IPS-20b (cell line): Measurements from ENCODE around the gene VDR.

Experiments used
- H3K27ac ChIP-seq: one replicate; pipeline ENCODE4 v1.5.1; 2013; ENCODE audit warnings: low read length
- H3K27me3 ChIP-seq: 2 replicates; pipeline ENCODE4 v1.6.1; 2013; ENCODE audit warnings: mild to moderate bottlenecking, low read length, inconsistent platforms; ENCODE audit not compliant: insufficient read depth
- H3K36me3 ChIP-seq: 2 replicates; pipeline ENCODE4 v1.6.1; 2013; ENCODE audit warnings: low read depth, mild to moderate bottlenecking, inconsistent platforms, low read length, moderate library complexity; ENCODE audit not compliant: insufficient read depth
- H3K4me1 ChIP-seq: 2 replicates; pipeline ENCODE4 v1.6.1; 2013; ENCODE audit warnings: mild to moderate bottlenecking, control low read depth, inconsistent platforms, low read length, moderate library complexity; ENCODE audit not compliant: insufficient read depth
- H3K4me3 ChIP-seq: 2 replicates; pipeline ENCODE4 v1.5.1; 2013; ENCODE audit warnings: mild to moderate bottlenecking, low read length, inconsistent platforms
- H3K9ac ChIP-seq: 2 replicates; pipeline ENCODE4 v1.6.1; 2013; ENCODE audit warnings: low read depth, mild to moderate bottlenecking, inconsistent platforms, low read length, moderate library complexity
- H3K9me3 ChIP-seq: 2 replicates; pipeline ENCODE4 v1.6.1; 2013; ENCODE audit warnings: mild to moderate bottlenecking, low read depth, low read length, inconsistent platforms; ENCODE audit not compliant: insufficient read depth

The VDR gene

GRCh38 chr12:47904713-47905709 is at the start of gene VDR:
Gene VDR, minus strand, starts transcription at chr12:47904994. Its CDS starts 25,881 bp downstream, at chr12:47879113.
- Histone ChIP-seq H3K27me3 (peaks cover 90% of the 10 kb centered on the region), H3K9me3 (no peaks in the 10 kb centered on the region), H3K4me3 (peak within 1 kb of the TSS; percentile 82), H3K27ac (no peak within 1 kb of the TSS), H3K36me3 (no peaks in the 10 kb centered on the region), H3K4me1 (no peaks in the 10 kb centered on the region; the same call in 1 of the 2 replicates), H3K9ac (peak within 1 kb of the TSS; percentile 82; the same call in 1 of the 2 replicates)

DNA sequence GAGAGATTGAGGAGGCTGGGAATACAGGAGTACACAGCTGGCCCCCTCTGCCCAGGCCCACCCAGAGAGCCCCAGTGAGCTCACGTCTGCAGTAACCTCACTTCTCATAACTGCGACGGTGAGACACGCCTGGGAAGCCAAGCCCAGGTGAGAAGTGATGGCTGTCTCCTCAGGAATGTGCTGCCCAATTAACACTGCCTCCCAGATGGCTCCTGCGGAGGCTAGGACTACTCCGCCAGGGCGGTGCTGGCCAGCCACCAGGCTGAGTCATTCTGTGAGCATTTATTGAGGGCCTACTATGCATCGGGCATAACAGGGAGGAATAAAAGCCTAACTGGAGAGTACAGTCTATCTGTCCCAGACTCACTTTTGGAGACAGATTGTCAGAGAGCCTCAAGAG is 49.3 kb upstream of the VDR start:
- Histone ChIP-seq H3K27ac (no peak overlapping the region), H3K4me3 (no peak overlapping the region), H3K27me3 (peaks cover 6% of the 10 kb centered on the region; the same call in 1 of the 2 replicates), H3K9ac (no peak overlapping the region), H3K9me3 (peaks cover 18% of the 10 kb centered on the region), H3K4me1 (no peaks in the 10 kb centered on the region), H3K36me3 (no peaks in the 10 kb centered on the region)

DNA sequence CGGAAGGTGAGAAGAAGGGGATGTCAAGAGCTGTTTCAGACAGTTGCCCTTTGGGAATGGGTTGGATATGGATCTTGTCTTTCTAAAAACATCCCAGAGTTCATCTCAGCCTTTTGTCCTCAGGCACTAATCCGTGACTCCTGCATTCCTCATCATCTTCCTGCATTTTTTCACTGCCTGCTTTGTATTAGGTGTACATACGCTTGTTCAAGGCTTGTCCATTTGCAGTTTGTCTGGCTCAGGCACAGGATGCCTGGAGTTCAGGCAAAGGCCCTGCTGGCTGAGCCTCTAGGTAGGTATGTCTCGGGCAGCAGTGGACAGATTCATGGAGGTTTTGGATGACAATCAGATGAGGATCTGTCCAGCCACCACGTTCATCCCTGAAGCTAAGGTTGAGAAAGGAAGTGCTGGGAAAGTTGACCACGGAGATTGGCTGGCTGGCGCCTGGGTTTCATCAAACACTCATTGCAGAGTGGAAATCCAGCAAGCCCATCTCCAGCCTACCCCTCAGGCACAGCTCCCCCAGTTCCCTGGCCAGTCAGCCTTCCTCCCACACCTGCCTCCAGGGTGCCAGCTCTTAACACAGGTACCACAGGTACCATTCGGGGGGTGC is 46.2 kb upstream of the VDR start:
- Histone ChIP-seq H3K27me3 (peaks cover 6% of the 10 kb centered on the region; the same call in 1 of the 2 replicates), H3K9me3 (no peaks in the 10 kb centered on the region), H3K27ac (no peak overlapping the region), H3K36me3 (no peaks in the 10 kb centered on the region), H3K9ac (no peak overlapping the region), H3K4me3 (no peak overlapping the region), H3K4me1 (no peaks in the 10 kb centered on the region)

- H3K9me3 ChIP-seq, result no peaks in the 10 kb centered on the region
- H3K4me3 ChIP-seq, result no peak overlapping the region
- H3K36me3 ChIP-seq, result no peaks in the 10 kb centered on the region
- no peak overlapping the region for H3K9ac ChIP-seq
- H3K4me1 ChIP-seq, result no peaks in the 10 kb centered on the region
- H3K27me3 ChIP-seq, result peaks cover 6% of the 10 kb centered on the region; the same call in 1 of the 2 replicates
- H3K27ac ChIP-seq, result no peak overlapping the region
Observed at GRCh38 chr12:47949441-47950341, 44.9 kb upstream of the VDR start.

GRCh38 chr12:47947341-47947740 is 42.5 kb upstream of the VDR start:
- H3K36me3 ChIP-seq, result no peaks in the 10 kb centered on the region
- H3K27ac ChIP-seq, result no peak overlapping the region
- no peaks in the 10 kb centered on the region; the same call in 1 of the 2 replicates for H3K27me3 ChIP-seq
- H3K4me3 ChIP-seq, result no peak overlapping the region
- H3K9me3 ChIP-seq, result no peaks in the 10 kb centered on the region
- H3K4me1 ChIP-seq, result no peaks in the 10 kb centered on the region
- H3K9ac ChIP-seq, result no peak overlapping the region

GRCh38 chr12:47946413-47947323 is 41.9 kb upstream of the VDR start:
- Histone ChIP-seq H3K4me1 (no peaks in the 10 kb centered on the region; the same call in 1 of the 2 replicates), H3K27me3 (peaks cover 5% of the 10 kb centered on the region), H3K9ac (no peak overlapping the region), H3K27ac (no peak overlapping the region), H3K9me3 (no peaks in the 10 kb centered on the region), H3K36me3 (no peaks in the 10 kb centered on the region), H3K4me3 (no peak overlapping the region)

GRCh38 chr12:47945341-47945728 is 40.5 kb upstream of the VDR start:
- no peak overlapping the region for H3K9ac ChIP-seq
- H3K4me1 ChIP-seq, result no peaks in the 10 kb centered on the region; the same call in 1 of the 2 replicates
- H3K9me3 ChIP-seq, result no peaks in the 10 kb centered on the region
- no peak overlapping the region for H3K4me3 ChIP-seq
- no peaks in the 10 kb centered on the region for H3K36me3 ChIP-seq
- H3K27me3 ChIP-seq, result peaks cover 18% of the 10 kb centered on the region
- no peak overlapping the region for H3K27ac ChIP-seq

DNA sequence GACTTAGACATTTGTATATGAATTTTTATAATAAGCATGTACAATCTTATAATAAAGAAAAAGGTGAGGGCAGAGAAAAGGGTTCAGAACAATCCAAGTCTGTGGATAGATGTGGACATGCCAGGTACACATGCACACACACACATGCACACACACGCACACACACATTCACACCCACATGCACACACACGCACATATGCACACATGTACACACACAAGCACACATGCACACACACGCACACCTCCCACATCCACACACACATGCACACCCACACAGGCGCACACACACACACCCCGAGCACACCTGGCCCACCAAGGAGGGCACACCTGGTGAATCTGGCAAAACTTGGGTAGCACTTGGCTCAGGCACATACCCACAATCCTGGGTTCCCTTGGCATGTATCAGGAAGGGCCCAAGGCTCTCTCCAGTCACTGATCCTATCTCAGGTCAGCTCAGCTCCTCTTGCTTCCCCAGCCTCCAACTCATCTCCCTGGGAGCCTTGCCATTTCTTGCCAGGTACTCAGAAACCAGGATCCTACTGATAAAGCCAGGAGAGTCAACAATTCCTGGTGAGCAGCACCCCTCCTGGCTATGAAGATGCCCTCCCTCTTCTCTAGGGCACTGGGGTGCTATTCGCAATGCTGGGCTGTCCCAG is 40.0 kb upstream of the VDR start:
- Histone ChIP-seq H3K9me3 (no peaks in the 10 kb centered on the region), H3K9ac (no peak overlapping the region), H3K36me3 (no peaks in the 10 kb centered on the region), H3K4me3 (no peak overlapping the region), H3K27ac (no peak overlapping the region), H3K4me1 (no peaks in the 10 kb centered on the region; the same call in 1 of the 2 replicates), H3K27me3 (peaks cover 22% of the 10 kb centered on the region)

DNA sequence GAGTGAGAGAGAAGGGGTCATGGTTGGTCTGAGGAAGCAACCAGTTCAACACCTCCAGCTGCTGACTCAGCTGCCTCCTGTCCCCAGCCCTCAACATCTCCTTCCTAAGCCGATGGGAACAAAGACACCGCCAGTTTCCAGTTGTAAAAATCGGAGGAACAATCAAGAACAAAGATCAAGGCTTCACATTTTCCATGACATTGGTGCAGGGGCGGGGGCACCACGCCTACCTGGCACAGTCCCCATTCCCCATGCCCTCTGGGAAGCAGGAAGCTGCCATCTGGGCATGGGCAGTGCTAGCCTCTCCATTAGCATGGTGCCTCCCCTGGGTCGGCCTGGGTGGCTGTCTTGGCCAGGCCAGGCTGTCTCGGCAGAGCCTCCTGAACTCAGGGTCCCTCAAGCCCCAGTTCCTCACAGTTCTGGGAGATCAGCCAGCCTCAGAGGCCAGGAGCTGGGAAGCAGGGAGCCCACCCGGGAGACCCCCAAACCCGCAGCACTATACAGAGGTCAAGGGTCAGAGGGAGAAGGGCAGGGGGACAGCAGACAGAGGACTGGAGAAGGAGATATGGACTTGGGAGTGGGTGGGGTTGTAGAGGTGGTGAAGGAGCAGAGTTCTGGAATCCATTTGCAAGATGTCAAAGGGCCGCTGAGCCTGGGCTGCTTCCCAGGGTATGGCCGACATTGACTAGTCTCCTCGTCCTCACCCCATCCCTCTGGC is 39.0 kb upstream of the VDR start:
- Histone ChIP-seq H3K36me3 (no peaks in the 10 kb centered on the region), H3K9me3 (no peaks in the 10 kb centered on the region), H3K9ac (no peak overlapping the region), H3K27ac (no peak overlapping the region), H3K4me1 (no peaks in the 10 kb centered on the region; the same call in 1 of the 2 replicates), H3K4me3 (no peak overlapping the region), H3K27me3 (peaks cover 26% of the 10 kb centered on the region)
